NB4 (cell line): Measurements from ENCODE around the gene CFAP46.

Source experiments
- CTCF ChIP-seq: IDR thresholded peaks from one replicate; pipeline ENCODE4 v1.5.1; 2012; ENCODE audit warnings: low read depth, low read length
- POLR2A ChIP-seq: IDR thresholded peaks from 2 replicates; pipeline ENCODE4 v1.6.1; 2011; ENCODE audit warnings: mild to moderate bottlenecking; ENCODE audit not compliant: insufficient read length; ENCODE audit errors: extremely low read depth

DNA sequence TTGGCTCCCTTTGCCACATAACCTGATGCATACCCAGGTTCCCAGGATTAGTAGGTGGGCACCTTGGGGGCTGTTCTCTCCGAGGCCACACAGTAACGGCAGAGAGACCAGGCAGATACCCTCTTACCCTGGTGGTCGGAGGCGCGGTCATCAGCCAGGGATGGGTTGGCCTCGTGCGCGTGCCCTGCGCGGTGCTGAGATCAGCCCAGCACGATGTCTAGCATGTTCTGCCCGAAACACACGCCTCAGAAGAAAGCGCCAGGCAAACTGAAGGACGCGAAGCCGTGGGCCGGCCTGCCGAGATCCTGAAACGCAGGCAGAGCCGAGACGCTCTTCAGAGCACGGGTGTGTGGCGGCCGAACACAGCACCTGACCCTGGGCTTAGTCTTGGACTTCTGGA lies 34.7 kb upstream of the CFAP46 start:
- TF ChIP-seq CTCF = no peak
- no peak for TF ChIP-seq POLR2A
